GM18868 (cell line): ENCODE data around the gene FBLN2.

Experiments used
- ATAC-seq: cut with Tn5 transposase; IDR thresholded peaks from one replicate; pipeline ENCODE4 v1.9.1; 2021; ENCODE audit warnings: mild to moderate bottlenecking, moderate library complexity; ENCODE audit not compliant: unreplicated experiment

The FBLN2 gene

DNA sequence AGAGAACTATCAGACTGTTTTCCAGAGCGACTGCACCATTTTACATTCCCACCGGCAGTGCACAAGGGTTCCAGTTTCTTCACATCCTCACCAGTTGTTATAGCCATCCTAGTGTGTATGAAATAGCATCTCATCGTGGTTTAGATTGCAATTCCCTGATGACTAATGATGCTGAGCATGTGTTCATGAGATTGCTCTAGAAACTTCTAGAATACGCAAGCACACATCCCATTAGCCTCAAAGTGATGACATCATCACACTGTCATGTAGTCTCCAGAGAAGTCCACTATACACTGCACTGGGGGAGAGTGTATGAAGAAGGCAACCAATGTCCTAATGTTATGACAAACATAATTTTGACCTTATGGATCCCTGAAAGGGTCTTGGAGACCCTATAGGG is 30.1 kb downstream of the FBLN2 start:
- ATAC-seq, result no peak

DNA sequence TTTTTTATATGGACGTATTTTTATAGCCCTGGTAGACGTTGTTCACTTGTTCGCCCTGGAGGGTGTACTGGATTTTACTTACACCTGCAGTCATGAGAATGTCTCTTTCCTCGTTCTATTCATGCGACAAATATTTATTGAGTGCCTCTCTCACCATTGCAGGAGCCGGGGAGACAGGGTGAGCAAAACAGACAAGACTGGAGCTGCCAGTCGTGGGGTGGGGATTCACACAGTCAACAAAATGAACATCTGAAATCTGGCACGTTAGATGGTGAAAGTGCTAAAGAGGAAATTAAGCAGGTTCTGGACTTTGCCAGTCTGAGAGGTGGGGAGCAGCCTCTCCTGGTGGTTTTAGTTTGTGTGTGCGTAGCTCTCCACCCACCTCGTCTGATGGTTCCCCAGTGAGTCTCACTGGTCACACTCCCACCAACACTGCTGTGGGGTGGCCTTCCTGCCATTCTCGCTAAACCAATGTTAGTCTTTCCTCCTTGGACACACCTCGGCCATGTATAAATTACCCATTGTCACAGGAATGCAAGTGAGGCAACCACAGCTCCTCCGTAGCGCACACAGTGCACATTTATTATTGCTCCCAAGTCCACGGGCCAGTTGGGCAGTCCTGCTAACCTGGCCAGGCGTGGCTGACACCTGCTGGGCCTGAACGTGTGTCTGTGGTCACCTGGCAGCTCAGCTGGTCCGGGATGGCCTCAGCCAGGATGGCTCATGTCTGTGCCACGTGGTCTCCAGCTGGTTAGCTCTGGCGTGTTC is 31.5 kb downstream of the FBLN2 start:
- ATAC-seq, result no peak

- no peak for ATAC-seq
These were observed 32.8 kb downstream of the FBLN2 start for GRCh38 chr3:13581485-13582365.

GRCh38 chr3:13582366-13583250 is 33.7 kb downstream of the FBLN2 start:
- no peak for ATAC-seq

DNA sequence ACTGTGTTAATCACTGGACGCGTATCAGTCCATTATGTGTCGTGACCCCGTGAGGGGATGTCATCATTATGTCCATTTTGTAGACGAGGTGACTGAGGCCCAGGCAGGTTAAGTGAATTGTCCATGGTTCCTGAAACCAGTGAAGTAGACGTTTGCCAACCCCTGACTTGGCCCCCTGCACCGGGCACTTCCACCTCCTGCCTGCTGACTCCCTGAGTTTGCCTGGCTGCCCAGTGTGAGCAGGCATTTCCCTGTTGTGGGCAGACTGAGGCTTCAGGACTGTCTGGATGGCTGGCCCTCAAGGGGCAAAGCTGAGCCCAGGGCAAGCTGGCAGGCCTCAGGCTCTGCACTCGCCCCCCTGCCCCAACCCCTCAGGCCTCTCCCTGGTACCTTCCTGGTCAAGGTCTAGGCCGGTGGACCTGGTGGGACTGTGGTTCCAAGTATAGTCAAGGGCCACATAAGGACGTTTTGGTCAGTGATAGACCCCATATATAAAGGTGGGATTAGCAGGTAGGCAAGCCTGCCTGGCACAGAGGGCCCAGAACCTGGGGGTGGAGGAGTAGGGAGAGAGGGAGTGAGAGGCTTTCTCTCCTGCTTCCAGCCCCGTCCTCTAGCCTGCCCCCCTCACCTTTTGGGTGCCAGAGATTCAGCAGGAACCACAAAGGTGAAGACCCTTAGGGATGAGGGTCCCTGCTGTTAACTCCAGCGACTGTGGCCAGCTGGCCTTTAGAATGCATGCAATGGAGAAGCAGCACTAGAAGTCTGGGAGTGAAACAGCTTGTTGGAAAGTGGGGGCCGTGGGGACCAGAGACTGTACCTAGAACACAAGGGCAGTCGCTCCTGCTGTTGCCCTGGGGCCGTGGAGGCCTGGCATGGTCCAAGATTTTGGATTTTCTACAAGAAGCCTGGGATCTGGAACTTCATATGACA is 34.6 kb downstream of the FBLN2 start:
- no peak for ATAC-seq

GRCh38 chr3:13584427-13584891 is 35.5 kb downstream of the FBLN2 start:
- no peak for ATAC-seq

- ATAC-seq, result no peak
These were observed 36.0 kb downstream of the FBLN2 start for GRCh38 chr3:13584901-13585300.

DNA sequence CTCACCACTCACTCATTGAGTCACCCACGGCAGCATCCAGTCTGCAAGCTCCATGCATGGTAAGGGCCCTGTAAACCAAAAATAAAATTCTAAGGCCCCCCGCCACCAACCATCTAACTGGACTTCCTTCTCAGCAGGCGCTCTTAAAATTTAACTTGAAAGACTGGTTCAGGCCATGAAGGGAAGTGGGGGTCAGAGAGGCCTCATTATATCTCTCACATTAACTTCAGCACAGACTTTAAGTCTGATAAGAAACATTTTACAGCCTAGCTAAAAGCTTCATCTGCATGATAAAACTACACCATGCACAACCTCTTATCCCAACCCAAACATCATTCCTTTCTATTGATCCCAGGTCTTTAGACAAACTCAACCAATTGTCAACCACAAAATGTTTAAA is 38.5 kb downstream of the FBLN2 start:
- ATAC-seq, result no peak

DNA sequence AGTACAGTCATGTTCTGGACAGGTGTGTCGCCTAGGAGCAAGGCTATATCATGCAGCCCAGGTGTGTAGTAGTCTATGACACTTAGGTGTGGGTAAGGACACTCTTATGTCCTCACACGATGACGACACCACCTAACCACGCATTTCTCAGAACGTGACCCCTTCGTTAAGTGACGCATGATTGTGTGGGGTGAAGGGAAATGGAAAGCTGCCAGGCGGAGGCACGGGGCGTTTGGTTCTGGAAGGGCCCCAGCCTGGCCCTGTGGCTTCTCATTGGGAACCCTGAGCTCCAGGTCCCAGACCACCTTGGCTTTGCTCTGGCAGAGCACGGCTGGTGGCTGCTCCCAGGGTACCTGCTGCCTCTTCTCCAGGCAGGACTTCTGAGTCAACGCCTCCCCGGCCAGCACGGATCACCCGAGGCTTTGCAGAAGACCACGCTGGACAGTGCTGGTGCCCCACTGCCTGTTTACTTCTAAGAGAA is 39.3 kb downstream of the FBLN2 start:
- no peak for ATAC-seq

DNA sequence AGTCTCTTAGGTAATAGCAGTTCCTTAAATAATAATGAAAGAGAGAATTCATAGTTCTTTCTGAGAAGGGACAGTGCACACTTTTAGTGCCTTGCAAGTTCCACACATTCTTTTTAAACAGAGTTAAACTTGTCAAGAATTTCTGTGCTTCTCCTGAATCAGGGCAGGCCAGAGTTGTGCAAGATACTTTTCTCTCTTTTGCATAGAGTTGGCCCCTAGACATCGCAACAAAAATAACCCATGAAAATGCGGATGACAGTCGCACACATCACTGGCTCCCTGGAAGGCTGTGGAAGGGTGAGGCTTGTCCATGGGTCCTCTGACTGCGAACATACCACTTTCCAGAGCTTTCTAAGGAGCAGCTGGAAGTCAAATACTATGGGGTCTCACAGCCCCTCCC is 40.1 kb downstream of the FBLN2 start:
- no peak for ATAC-seq

DNA sequence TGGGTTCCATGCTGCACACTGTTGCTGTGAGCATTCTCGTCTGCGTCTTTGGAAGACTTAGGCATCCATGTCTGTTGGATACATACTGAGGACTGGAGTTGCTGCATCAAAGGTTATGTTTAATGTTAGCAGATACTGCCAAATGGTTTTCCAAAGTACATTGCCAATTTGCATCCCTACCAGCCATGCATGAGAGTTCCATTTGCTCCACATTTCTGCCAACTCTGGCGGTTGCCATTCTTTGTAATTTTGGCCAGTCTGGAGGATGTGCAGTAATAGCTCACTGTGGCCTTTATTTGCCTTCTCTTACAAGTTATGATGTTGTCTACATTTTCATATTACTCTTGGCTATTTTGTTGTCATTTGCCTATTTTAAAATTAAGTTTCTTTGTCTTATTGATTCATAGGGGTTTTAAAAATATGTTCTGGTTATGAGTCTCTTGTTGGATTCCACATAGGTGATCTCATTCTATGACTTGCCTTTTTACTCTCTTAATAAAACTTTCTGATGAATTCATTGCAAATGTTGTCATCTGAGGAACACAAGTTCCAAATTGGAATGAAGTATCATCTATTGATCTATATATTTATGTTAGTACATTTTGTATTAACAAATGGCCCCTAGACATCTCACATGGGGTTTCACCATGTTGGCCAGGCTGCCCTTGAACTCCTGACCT is 42.1 kb downstream of the FBLN2 start:
- ATAC-seq, result no peak

DNA sequence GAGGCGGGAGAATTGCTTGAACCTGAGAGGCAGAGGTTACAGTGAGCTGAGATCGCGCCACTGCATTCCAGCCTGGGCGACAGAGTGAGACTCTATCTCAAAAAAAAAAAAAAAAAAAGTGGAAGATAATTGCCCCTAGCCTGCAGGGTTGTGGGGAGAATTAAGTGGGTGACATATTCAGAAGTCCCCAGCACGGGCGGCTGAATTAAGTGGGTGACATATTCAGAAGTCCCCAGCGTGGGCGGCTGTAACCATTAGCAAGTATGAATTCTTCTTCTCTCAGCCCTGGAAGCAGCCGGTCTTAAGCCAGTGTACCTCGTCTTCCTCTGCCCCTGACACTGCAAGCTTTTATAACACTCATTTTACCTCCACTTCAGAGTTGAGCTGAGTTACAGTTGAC is 44.7 kb downstream of the FBLN2 start:
- ATAC-seq, result no peak

DNA sequence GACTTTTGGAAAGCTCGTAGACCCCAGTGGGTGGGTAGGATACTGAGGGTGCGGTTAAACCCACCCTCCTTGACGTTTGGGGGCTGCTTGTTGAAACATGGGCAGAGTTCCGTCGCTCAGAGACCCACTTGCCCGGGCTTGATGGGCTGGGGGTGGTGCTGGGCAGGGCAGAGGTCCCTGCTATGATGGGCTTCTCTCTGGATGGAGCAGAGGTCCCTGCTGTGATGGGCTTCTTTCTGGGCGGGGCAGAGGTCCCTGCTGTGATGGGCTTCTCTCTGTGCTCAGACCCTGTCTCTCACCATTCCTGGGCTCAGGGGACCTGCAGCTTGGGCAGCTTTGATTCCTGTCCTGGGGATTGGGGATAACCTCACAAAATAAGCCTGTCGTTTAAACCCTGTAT is 45.2 kb downstream of the FBLN2 start:
- no peak for ATAC-seq

GRCh38 chr3:13594991-13595421 is 46.1 kb downstream of the FBLN2 start:
- no peak for ATAC-seq

- ATAC-seq, result no peak
These were observed 46.6 kb downstream of the FBLN2 start for GRCh38 chr3:13595485-13595884.

DNA sequence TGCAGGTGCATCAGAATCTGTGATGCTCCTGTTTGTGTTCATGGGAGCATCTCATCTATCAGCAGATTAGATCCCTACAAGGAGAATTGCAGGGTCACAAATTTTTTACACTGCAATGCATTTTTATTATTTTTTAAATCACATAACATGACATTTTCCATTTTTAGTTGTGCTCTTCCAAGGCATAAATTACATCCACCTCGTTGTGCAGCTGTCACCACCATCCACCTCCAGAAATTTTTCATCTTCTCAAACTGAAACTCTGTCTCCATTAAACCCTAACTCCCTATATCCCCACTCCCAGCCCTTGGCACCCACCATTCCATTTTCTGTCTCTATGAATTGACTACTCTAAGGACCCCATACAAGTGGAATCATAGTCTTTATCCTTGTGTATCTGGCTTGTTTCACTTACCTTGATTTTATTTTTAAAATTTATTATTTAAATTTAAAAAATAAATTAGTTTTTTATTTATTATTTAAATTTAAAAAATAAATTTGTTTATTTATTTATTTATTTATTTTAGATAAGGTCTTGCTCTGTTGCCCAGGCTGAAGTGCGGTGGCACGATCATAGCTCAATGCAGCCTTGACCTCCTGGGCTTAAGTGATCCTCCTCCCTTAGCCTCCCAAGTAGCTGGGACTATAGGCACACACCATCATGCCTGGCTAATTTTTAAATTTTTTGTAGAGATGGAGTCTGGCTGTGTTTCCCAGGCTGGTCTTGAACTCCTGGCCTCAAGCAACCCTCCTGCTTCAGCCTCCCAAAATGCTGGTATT is 47.7 kb downstream of the FBLN2 start:
- ATAC-seq, result no peak

DNA sequence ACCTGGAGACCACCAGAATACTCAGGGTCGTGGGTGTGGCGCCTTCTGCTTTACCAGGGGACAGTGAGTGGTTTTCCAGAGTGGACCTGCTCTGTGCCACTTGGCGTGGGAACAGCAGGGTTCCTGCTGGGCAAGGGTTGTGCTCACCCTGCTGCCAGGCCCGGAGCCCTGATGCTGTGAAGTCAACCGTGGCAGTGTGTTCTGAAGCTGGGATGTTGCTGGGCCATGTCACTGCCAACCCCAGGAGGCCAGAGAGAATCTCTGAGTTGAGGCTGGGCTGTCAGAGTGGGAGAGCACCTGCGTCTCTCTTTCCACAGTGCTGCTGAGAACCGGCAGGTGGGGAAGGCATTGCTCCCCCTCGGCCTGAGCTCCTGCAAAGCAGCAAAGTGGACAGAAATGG is 48.7 kb downstream of the FBLN2 start:
- no peak for ATAC-seq

GRCh38 chr3:13598201-13598600 is 49.3 kb downstream of the FBLN2 start:
- no peak for ATAC-seq
